Mammary epithelial cell (primary cell): ENCODE measurements around the gene PELO.

ENCODE experiments used
- EZH2 ChIP-seq: IDR thresholded peaks from 2 replicates; pipeline ENCODE4 v1.6.1; 2012; ENCODE audit warnings: low read length, inconsistent platforms, borderline replicate concordance
- TF ChIP-seq, protein P1 (sequence below), 2 donors: IDR thresholded peaks in 1 of 2; conservative IDR thresholded peaks in 1 of 2; 2 replicates each; pipeline ENCODE4 v1.5.1; 2011 to 2012; ENCODE audit warnings: inconsistent platforms in 2 of 2, low read length in 2 of 2, mild to moderate bottlenecking in 2 of 2, control low read depth in 1 of 2, low read depth in 1 of 2; ENCODE audit not compliant: insufficient read depth in 1 of 2; ENCODE audit errors: extremely low read depth in 1 of 2

DNA sequence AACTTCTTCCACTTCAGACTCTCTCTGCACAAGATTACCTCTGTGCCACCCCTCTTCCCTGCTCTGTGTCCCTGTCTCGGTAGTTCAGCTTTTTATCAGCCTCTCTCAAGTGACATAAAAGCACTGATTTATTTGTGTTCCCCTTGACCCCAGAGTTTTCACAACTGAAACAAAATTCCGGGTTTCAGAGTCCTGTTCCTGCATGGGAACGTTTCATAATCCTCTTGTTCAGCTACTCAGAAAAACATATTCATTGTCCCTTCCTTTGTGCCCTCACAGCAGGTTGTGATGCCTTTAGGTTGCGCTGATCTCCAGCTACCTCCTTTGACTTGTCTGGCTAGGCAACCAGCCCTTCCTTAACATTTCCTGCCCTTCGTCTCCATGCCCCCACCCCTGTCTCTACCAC, 13.7 kb upstream of the PELO start:
- TF ChIP-seq, protein P1, sequence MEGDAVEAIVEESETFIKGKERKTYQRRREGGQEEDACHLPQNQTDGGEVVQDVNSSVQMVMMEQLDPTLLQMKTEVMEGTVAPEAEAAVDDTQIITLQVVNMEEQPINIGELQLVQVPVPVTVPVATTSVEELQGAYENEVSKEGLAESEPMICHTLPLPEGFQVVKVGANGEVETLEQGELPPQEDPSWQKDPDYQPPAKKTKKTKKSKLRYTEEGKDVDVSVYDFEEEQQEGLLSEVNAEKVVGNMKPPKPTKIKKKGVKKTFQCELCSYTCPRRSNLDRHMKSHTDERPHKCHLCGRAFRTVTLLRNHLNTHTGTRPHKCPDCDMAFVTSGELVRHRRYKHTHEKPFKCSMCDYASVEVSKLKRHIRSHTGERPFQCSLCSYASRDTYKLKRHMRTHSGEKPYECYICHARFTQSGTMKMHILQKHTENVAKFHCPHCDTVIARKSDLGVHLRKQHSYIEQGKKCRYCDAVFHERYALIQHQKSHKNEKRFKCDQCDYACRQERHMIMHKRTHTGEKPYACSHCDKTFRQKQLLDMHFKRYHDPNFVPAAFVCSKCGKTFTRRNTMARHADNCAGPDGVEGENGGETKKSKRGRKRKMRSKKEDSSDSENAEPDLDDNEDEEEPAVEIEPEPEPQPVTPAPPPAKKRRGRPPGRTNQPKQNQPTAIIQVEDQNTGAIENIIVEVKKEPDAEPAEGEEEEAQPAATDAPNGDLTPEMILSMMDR (conservative IDR thresholded peaks at IDR 0.05 in 1 of 2, IDR thresholded peaks at IDR 0.05 in 1 of 2; ENCODE audit: extremely low read depth in 1 of 2, insufficient read depth in 1 of 2, low read depth in 1 of 2, low read length in 2 of 2), result no peak
- no peak for TF ChIP-seq EZH2
